Activated CD4-positive, CD25-positive, alpha-beta regulatory T cell treated with anti-CD3 and anti-CD28 coated beads, Interleukin-2, amount 50 U/mL, for 24 hours (primary cell): ENCODE data around the gene ADAMTS3.

Source experiments
- ATAC-seq, 2 donors: fragments of 150-1000 bp; cut with Tn5 transposase; one replicate each; pipeline ENCODE4 v1.10.0; 2021; ENCODE audit warnings: mild to moderate bottlenecking in 1 of 2, moderate library complexity in 1 of 2

The ADAMTS3 gene

GRCh38 chr4:72394012-72394663 lies 174.9 kb downstream of the ADAMTS3 start:
- ATAC-seq: no peak

- no peak for ATAC-seq
Observed at GRCh38 chr4:72391281-72391680, 177.7 kb downstream of the ADAMTS3 start.

GRCh38 chr4:72390409-72390808 lies 178.6 kb downstream of the ADAMTS3 start:
- ATAC-seq: no peak

- ATAC-seq: no peak
Observed at GRCh38 chr4:72388521-72388920, 180.5 kb downstream of the ADAMTS3 start.

GRCh38 chr4:72387959-72388358 lies 181.1 kb downstream of the ADAMTS3 start:
- ATAC-seq: no peak

- ATAC-seq: no peak
Observed at GRCh38 chr4:72383439-72383838, 185.6 kb downstream of the ADAMTS3 start.

- ATAC-seq: no peak
Observed at GRCh38 chr4:72378901-72379300, 190.1 kb downstream of the ADAMTS3 start.

GRCh38 chr4:72377491-72378194 lies 191.4 kb downstream of the ADAMTS3 start:
- no peak for ATAC-seq

- no peak for ATAC-seq
Observed at GRCh38 chr4:72376901-72377300, 192.1 kb downstream of the ADAMTS3 start.

- ATAC-seq: no peak
Observed at GRCh38 chr4:72375073-72375736, 193.8 kb downstream of the ADAMTS3 start.

- ATAC-seq: no peak
Observed at GRCh38 chr4:72374159-72374558, 194.9 kb downstream of the ADAMTS3 start.

GRCh38 chr4:72366601-72367000 lies 202.4 kb downstream of the ADAMTS3 start:
- no peak for ATAC-seq

- ATAC-seq: no peak
Observed at GRCh38 chr4:72365981-72366380, 203.0 kb downstream of the ADAMTS3 start.

- ATAC-seq: no peak
Observed at GRCh38 chr4:72365016-72365415, 204.0 kb downstream of the ADAMTS3 start.

- no peak for ATAC-seq
Observed at GRCh38 chr4:72360075-72360474, 208.9 kb downstream of the ADAMTS3 start.

- ATAC-seq: no peak
Observed at GRCh38 chr4:72358483-72358882, 210.5 kb downstream of the ADAMTS3 start.

- no peak for ATAC-seq
Observed at GRCh38 chr4:72357908-72358307, 211.1 kb downstream of the ADAMTS3 start.

- ATAC-seq: no peak
Observed at GRCh38 chr4:72352711-72353110, 216.3 kb downstream of the ADAMTS3 start.

- no peak for ATAC-seq
Observed at GRCh38 chr4:72351521-72351920, 217.5 kb downstream of the ADAMTS3 start.

GRCh38 chr4:72348701-72349100 lies 220.3 kb downstream of the ADAMTS3 start:
- ATAC-seq: no peak

- no peak for ATAC-seq
Observed at GRCh38 chr4:72344418-72344817, 224.6 kb downstream of the ADAMTS3 start.

- no peak for ATAC-seq
Observed at GRCh38 chr4:72341432-72341820, 227.6 kb downstream of the ADAMTS3 start.

- no peak for ATAC-seq
Observed at GRCh38 chr4:72340803-72341431, 228.1 kb downstream of the ADAMTS3 start.

- ATAC-seq: no peak
Observed at GRCh38 chr4:72338060-72338459, 231.0 kb downstream of the ADAMTS3 start.
